Measurements from ENCODE around the gene MGAT4B.
A peak's percentile ranks its signal among the peaks of the same experiment; 100 is the strongest.
"Not testable (repeated sequence)": the region's sequence is repeated elsewhere in the genome, so short reads cannot be mapped to it uniquely, and the experiment has no call there.

The MGAT4B gene

DNA sequence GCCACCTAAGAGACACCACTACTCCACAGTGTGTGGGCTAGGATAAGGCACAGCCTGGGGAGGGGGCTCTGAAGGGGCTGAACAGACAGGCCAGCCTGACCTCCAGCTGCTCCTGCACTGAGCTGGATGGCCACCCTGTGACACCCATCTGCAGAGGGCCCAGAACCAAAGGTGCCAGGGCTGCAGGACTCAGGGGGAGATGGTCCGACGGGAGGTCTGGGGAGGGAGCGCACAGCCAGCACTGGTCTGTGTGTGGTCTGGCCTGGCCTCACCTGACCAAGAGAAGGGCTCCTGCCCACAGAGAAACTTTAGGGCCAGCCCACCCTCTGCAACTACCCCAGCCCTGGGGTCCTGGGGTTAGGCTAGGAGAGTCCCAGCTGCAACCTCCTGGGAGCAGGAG lies 12.1 kb downstream of the MGAT4B start:
- no peak for DNase-seq (ENCODE audit: low spot score)

- no peak for DNase-seq (ENCODE audit: low spot score)
Observed at GRCh38 chr5:179794171-179794570, 12.5 kb downstream of the MGAT4B start.

GRCh38 chr5:179793468-179794139 lies 13.1 kb downstream of the MGAT4B start, which contains the start of gene LTC4S:
LTC4S (plus strand) TSS chr5:179793986; CDS start chr5:179794081, 95 bp downstream.
- peak; percentile 83 for DNase-seq (ENCODE audit: low spot score)

DNA sequence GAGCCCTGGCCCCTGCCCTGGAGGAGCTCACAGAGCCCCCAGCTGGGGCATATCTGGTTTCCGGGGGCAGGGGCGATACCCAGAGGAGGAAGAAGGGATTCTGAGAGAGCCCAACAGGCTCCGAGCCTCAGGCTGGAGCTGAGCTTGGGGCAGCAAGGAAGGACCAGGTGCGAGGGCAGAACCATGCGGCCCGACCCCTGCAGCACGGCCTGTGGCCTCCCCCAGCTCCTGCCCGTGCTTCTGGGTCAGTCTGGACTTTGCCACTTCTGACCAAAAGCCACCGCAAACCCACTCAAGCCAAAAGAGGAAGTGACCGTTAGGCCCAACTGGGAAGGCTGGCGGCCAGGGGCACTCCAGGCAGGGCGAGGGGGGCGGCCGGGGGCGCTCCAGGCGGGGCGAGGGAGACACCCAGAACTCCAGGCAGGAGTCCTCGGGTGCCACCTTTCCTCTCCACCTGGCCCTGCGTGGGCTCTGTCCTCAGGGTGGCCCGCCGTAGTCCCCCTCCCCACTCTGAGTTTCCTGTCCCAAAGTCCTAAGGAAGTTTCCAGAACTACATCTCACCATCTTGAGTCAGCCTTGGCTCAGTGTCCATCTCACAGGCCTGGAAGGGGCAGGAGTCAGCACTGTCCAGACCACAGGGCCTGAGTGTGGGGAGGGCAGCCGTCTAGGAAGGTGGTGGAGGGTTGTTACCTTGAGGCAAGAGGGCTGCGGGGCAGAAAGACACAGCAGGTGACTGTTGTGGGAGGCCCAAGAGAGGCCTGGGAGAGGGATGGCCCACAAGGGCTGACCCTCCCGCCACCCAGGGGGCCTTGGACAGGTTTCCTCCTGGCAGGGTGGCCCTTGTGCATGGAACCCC lies 13.8 kb downstream of the MGAT4B start:
- DNase-seq (ENCODE audit: low spot score): no peak

DNA sequence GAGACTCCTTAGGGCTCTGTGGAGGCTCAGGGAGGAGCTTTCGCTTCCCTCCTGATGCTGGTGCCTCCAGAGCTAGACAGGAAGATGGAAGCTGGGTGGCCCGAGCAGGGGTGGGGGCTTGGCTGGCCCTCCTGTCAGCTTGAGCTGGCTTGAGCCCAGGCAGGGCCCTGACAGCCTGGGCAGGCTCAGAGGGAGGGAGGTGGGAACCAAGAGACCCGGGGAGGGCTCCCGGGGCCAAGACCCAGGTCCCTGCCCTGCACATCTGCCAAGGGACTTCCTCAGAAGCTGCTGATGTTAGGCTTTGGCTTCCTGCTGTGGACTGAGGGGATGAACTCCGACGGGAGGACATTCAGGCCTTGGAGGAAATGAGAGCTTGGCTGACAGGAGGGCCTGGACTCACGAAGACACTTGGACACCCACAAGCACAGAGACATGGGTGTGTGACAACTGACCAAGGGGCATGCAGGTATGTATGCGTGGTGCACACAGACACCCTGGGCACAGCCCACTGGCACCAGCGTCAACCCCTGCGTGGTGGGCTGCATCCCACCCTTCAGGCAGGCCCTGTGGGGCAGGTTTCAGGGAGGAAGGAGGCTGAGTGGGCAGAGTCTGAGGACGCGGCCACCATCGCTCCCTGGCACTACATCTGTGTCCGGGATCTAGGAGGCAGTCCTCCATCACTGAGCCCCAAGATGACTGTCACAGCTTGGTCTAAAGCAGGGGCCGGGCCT lies 14.6 kb downstream of the MGAT4B start:
- DNase-seq (ENCODE audit: low spot score): no peak

DNA sequence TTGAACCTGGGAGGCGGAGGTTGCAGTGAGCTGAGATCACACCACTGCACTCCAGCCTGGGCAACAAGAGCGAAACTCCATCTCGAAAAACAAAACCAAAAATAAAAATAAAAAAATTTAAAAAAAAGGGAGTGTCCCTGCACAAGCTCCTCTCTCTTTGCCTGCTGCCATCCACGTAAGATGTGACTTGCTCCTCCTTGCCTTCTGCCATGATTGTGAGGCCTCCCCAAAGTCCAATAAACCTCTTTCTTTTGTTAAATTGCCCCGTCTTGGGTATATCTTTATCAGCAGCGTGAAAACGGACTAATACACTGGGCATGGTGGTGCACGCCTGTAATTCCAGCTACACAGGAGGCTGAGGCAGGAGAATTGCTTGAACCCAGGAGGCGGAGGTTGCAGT lies 17.4 kb downstream of the MGAT4B start:
- not testable (repeated sequence) for DNase-seq (ENCODE audit: low spot score)

- no peak for DNase-seq (ENCODE audit: low spot score)
Observed at GRCh38 chr5:179788193-179788854, 18.3 kb downstream of the MGAT4B start.

DNA sequence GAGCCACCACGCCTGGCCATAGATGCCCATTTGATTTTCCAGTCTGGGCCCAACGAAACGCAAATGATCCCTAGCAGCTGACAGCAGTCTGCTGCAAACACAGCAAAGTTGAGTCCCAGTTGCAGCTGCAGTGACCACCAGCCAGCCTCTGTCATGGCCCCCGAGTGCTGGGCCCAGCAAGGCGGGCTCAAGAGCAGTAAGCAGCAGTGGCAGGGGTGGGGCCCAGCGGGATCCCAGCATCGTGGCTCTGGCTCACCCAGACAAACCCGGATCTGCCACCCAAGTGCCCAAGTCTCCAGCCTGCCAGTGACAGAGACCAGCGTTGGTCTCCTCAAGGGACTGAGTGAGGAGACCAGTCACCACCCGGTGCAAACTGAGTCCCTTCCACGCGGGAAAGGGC lies 19.8 kb downstream of the MGAT4B start:
- DNase-seq (ENCODE audit: low spot score): no peak

- no peak for DNase-seq (ENCODE audit: low spot score)
Observed at GRCh38 chr5:179783128-179783527, 23.5 kb downstream of the MGAT4B start.

- DNase-seq (ENCODE audit: low spot score): no peak
Observed at GRCh38 chr5:179781846-179782245, 24.8 kb downstream of the MGAT4B start.

DNA sequence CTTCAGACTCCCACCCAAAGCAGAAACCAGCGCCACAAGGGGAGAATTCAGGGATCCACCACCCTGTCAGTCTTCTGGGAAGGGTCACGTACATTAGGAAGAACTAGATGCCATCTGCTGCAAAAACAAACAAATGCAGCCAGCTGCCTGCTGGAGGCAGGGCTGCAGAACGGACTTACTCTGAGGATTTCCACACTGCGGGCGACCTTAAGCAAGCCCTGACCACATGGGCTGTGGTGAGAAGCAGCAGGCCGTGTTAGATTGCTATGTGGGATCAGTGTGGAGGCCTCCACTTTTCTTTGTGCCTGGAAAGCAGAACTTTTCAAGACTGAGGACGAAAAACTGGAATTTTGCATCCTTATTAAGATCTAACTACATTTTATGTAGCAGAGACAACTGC lies 26.3 kb downstream of the MGAT4B start:
- DNase-seq (ENCODE audit: low spot score): no peak

DNA sequence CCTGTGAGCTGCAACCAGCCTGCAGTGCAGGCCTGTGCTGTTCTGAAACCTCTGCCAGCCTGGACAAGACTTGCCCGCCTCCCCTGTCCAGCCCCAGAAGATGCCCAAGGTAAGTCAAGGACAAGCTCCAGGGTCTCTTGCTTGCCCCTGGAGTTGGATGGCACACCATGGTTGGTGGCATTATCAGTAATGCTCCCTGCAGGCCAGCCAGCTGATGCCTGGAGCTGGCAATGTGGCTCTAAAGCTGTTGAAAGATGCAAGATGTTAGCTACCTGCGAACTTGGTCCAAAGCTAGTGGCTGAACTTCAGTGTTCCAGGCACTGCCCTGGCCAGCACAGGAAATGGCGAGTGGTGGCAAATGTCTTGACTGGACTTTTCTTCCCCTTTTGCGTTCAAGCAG lies 26.8 kb downstream of the MGAT4B start:
- DNase-seq (ENCODE audit: low spot score): no peak

GRCh38 chr5:179778591-179778990 lies 28.1 kb downstream of the MGAT4B start:
- no peak for DNase-seq (ENCODE audit: low spot score)

DNA sequence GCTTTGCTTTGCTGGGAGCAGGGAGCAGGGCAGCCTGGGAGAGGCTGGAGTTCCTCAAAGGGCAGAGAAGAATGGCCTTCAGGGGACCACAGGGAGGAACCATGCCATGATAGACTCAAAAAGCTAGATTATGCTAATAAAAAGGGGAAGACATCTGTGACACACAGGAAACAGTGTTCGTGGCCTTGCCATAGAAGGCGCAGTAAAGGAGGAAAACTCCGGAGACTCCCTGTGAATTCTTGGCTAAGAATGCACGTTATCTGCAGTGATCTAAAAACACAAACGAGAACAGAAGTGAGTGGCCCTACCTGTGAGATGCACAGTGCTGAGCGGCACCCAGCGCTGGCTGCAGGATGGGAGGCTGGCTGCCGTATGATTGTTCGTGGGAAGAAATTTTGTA lies 28.8 kb downstream of the MGAT4B start:
- no peak for DNase-seq (ENCODE audit: low spot score)

GRCh38 chr5:179777456-179777855 lies 29.2 kb downstream of the MGAT4B start:
- DNase-seq (ENCODE audit: low spot score): no peak

- DNase-seq (ENCODE audit: low spot score): no peak
Observed at GRCh38 chr5:179776411-179776938, 30.2 kb downstream of the MGAT4B start.

GRCh38 chr5:179774442-179774841 lies 32.2 kb downstream of the MGAT4B start:
- DNase-seq (ENCODE audit: low spot score): no peak

GRCh38 chr5:179773686-179774040 lies 33.0 kb downstream of the MGAT4B start:
- DNase-seq (ENCODE audit: low spot score): no peak

- no peak for DNase-seq (ENCODE audit: low spot score)
Observed at GRCh38 chr5:179772351-179772750, 34.3 kb downstream of the MGAT4B start.

- DNase-seq (ENCODE audit: low spot score): no peak
Observed at GRCh38 chr5:179771311-179771895, 35.3 kb downstream of the MGAT4B start.

DNA sequence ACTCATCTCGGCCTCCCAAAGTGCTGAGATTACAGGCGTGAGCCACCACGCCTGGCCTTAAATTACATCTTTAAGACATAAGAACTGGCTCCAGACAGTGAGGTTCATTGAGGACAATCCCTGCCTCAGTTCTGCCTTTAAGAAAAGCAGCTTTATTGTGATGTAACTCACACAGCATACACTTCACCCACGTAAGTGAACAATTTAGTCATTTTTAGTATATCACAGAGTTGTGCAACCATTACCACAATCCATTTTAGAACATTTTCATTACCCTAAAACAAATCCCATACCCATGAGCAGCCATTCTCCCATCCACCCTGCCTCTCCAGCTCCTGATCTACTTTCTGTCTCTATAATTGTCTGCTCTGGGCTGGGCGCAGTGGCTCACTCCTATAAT lies 36.9 kb downstream of the MGAT4B start:
- no peak for DNase-seq (ENCODE audit: low spot score)

DNA sequence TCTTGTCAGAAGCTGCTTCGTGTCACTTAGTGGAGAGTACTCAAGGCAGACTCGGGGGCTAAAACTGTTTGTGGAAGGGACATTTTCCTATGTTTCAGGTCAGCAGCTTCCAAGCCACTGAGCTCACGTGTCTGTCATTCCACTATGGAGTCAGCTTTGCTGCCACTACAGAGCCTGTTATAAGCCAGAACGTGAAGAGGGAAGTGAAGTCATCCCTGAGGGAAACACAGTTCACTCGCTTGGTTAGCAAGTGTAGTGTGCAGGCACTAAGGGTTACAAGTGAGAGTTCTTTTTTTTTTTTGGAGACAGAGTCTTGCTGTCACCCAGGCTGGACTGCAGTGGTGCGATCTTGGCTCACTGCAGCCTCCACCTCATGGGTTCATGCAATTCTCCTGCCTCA lies 37.4 kb downstream of the MGAT4B start:
- DNase-seq (ENCODE audit: low spot score): no peak

Measured in AG20443 (cell line).